Hepatocyte (in vitro differentiated cells): ENCODE results near the gene EEPD1. TPM values are rescaled to one million over a fixed set of nuclear protein-coding genes. Genes with fewer than 3 reads are reported as not detected.

Experiments used
- DNase-seq: peaks from one replicate; pipeline ENCODE4 v3.0.0-alpha.2; 2016; ENCODE audit warnings: low spot score
- H2AFZ ChIP-seq: fragments of 200-600 bp; sonication (generic); 2 replicates; pipeline ENCODE4 v1.6.0; 2016; ENCODE audit warnings: antibody characterized with exemption, mild to moderate bottlenecking
- H3K27ac ChIP-seq: fragments of 200-600 bp; sonication (generic); 2 replicates; pipeline ENCODE4 v1.5.1; 2016; ENCODE audit warnings: mild to moderate bottlenecking
- H3K27me3 ChIP-seq: fragments of 200-600 bp; sonication (generic); 2 replicates; pipeline ENCODE4 v1.6.1; 2016
- H3K36me3 ChIP-seq: fragments of 200-600 bp; sonication (generic); replicated peaks from 2 replicates; pipeline ENCODE4 v1.5.1; 2016; ENCODE audit warnings: low read depth; ENCODE audit not compliant: insufficient read depth
- H3K4me1 ChIP-seq: fragments of 200-600 bp; sonication (generic); 2 replicates; pipeline ENCODE4 v1.5.1; 2016; ENCODE audit warnings: mild to moderate bottlenecking, moderate library complexity; ENCODE audit not compliant: insufficient read depth
- H3K4me2 ChIP-seq: fragments of 200-600 bp; sonication (generic); 2 replicates; pipeline ENCODE4 v1.6.0; 2016
- H3K4me3 ChIP-seq: fragments of 200-600 bp; sonication (generic); 2 replicates; pipeline ENCODE4 v1.5.1; 2016; ENCODE audit warnings: mild to moderate bottlenecking
- H3K79me2 ChIP-seq: fragments of 200-600 bp; sonication (generic); 2 replicates; pipeline ENCODE4 v1.6.0; 2017; ENCODE audit warnings: mild to moderate bottlenecking
- H3K9me2 ChIP-seq: fragments of 200-600 bp; sonication (generic); replicated peaks from 2 replicates; pipeline ENCODE4 v1.6.0; 2017; ENCODE audit warnings: mild to moderate bottlenecking; ENCODE audit not compliant: insufficient read depth
- H3K9me3 ChIP-seq: fragments of 200-600 bp; sonication (generic); 2 replicates; pipeline ENCODE4 v1.5.1; 2016; ENCODE audit warnings: low read depth, mild to moderate bottlenecking
- H4K20me1 ChIP-seq: fragments of 200-600 bp; sonication (generic); 2 replicates; pipeline ENCODE4 v1.6.0; 2016; ENCODE audit warnings: mild to moderate bottlenecking; ENCODE audit not compliant: insufficient read depth, poor library complexity, severe bottlenecking
- CTCF ChIP-seq: fragments of 200-600 bp; sonication (generic); IDR thresholded peaks from 2 replicates; pipeline ENCODE4 v1.5.1; 2016; ENCODE audit warnings: antibody characterized with exemption, mild to moderate bottlenecking; ENCODE audit not compliant: poor library complexity
- EZH2 ChIP-seq: fragments of 200-600 bp; sonication (generic); IDR thresholded peaks from 2 replicates; pipeline ENCODE4 v1.6.1; 2016; ENCODE audit warnings: antibody characterized with exemption, mild to moderate bottlenecking, borderline replicate concordance
- EZH2phosphoT487 ChIP-seq: fragments of 200-600 bp; sonication (generic); IDR thresholded peaks from one replicate; pipeline ENCODE4 v1.6.1; 2018; ENCODE audit warnings: antibody characterized with exemption, mild to moderate bottlenecking, low read depth, moderate library complexity; ENCODE audit not compliant: unreplicated experiment, severe bottlenecking
- WGBS: methylation state at CpG from one replicate; pipeline ENCODE4 v1.1.6; 2016; ENCODE audit warnings: low lambda C conversion rate; ENCODE audit errors: missing lambda C conversion rate; 5-methylcytosine and 5-hydroxymethylcytosine counted together
- polyA plus RNA-seq: library from polyadenylated mRNA; unstranded; fragments of >200 nt; fragmentation: Nextera tagmentation; extraction: Ambion mirVana; gene quantifications from 2 replicates; pipeline ENCODE4 v1.2.1, GENCODE V29; 2016
- total RNA-seq: library from RNA; depleted of rRNA; stranded (reverse); fragments of >200 nt; gene quantifications from 2 replicates; pipeline ENCODE4 v1.2.3, GENCODE V29; 2014

EEPD1 gene
- total and polyA plus RNA-seq, 2 experiments from 2014 or later, result 7.7 to 14.2 TPM

GRCh38 chr7:36181668-36182067, 28.6 kb downstream of the EEPD1 start:
- Histone ChIP-seq H3K36me3 (no peaks in the 10 kb centered on the region), H3K79me2 (peaks cover 13% of the 10 kb centered on the region), H3K9me2 (no peaks in the 10 kb centered on the region), H3K4me3 (no peak overlapping the region), H4K20me1 (no peaks in the 10 kb centered on the region), H3K27me3 (no peaks in the 10 kb centered on the region), H3K4me2 (no peak overlapping the region), H3K27ac (no peak overlapping the region), H3K4me1 (no peaks in the 10 kb centered on the region), H3K9me3 (no peaks in the 10 kb centered on the region), H2AFZ (no peak overlapping the region)
- no peak for DNase-seq
- TF ChIP-seq EZH2phosphoT487 (no peak), CTCF (no peak), EZH2 (no peak)
- 89% methylated on average over 4 of the region's 4 CpGs for WGBS

- 82% methylated on average over 13 of the region's 13 CpGs for WGBS
- H3K4me2 ChIP-seq, result no peak overlapping the region
- no peak overlapping the region for H3K4me3 ChIP-seq
- H3K36me3 ChIP-seq, result no peaks in the 10 kb centered on the region
- H3K27ac ChIP-seq, result no peak overlapping the region
- no peaks in the 10 kb centered on the region for H3K9me2 ChIP-seq
- no peaks in the 10 kb centered on the region for H3K27me3 ChIP-seq
- H4K20me1 ChIP-seq, result no peaks in the 10 kb centered on the region
- H2AFZ ChIP-seq, result no peak overlapping the region
- peak; percentile 12 for DNase-seq
- H3K79me2 ChIP-seq, result peaks cover 17% of the 10 kb centered on the region
- TF ChIP-seq EZH2 (no peak), EZH2phosphoT487 (no peak), CTCF (no peak)
- no peaks in the 10 kb centered on the region for H3K4me1 ChIP-seq
- H3K9me3 ChIP-seq, result no peaks in the 10 kb centered on the region
These were observed 30.0 kb downstream of the EEPD1 start for GRCh38 chr7:36182854-36183604.

- no peak for DNase-seq
- WGBS, result 94% methylated on average over 2 of the region's 2 CpGs
- H3K4me1 ChIP-seq, result no peaks in the 10 kb centered on the region
These were observed 32.0 kb downstream of the EEPD1 start for GRCh38 chr7:36185092-36185491.

More at GRCh38 chr7:36185092-36185491, 32.0 kb downstream of the EEPD1 start:
- TF ChIP-seq EZH2 (no peak), CTCF (no peak), EZH2phosphoT487 (no peak)
- no peak overlapping the region for H3K4me3 ChIP-seq
- H3K27me3 ChIP-seq, result no peaks in the 10 kb centered on the region
- H3K4me2 ChIP-seq, result no peak overlapping the region
- H3K27ac ChIP-seq, result no peak overlapping the region
- no peaks in the 10 kb centered on the region for H3K36me3 ChIP-seq
- no peaks in the 10 kb centered on the region for H4K20me1 ChIP-seq
- H3K9me2 ChIP-seq, result no peaks in the 10 kb centered on the region
- H3K79me2 ChIP-seq, result peaks cover 25% of the 10 kb centered on the region
- no peak overlapping the region for H2AFZ ChIP-seq
- H3K9me3 ChIP-seq, result no peaks in the 10 kb centered on the region
